SK-N-MC (cell line): Measurements from ENCODE around the gene TNS2.

ENCODE experiments used
- DNase-seq: peaks from one replicate; pipeline ENCODE4 v3.0.0-alpha.2; 2011; ENCODE audit warnings: low read depth, low spot score
- H3K27ac ChIP-seq: fragments of 200-600 bp; sonication (generic); 2 replicates; pipeline ENCODE4 v1.5.1; 2016; ENCODE audit warnings: mixed run types
- H3K36me3 ChIP-seq: fragments of 200-600 bp; sonication (generic); 2 replicates; pipeline ENCODE4 v1.6.1; 2017; ENCODE audit warnings: antibody characterized with exemption, low read length, mixed read lengths; ENCODE audit not compliant: insufficient read depth
- H3K4me3 ChIP-seq: fragments of 200-600 bp; sonication (generic); 2 replicates; pipeline ENCODE4 v1.5.1; 2016
- H3K9ac ChIP-seq: fragments of 200-600 bp; sonication (generic); 2 replicates; pipeline ENCODE4 v1.8.0; 2017; ENCODE audit warnings: mixed run types, mixed read lengths; ENCODE audit not compliant: insufficient read length
- H3K9me3 ChIP-seq: fragments of 200-600 bp; sonication (generic); 2 replicates; pipeline ENCODE4 v1.6.1; 2017; ENCODE audit warnings: low read depth, mild to moderate bottlenecking, antibody characterized with exemption, low read length, moderate library complexity, mixed read lengths
- EZH2 ChIP-seq: fragments of 200-600 bp; sonication (generic); IDR thresholded peaks from one replicate; pipeline ENCODE4 v1.6.1; 2017; ENCODE audit warnings: antibody characterized with exemption
- FOXP2 ChIP-seq: optimal IDR thresholded peaks from 2 replicates; pipeline ENCODE3; 2011; ENCODE audit warnings: mild to moderate bottlenecking, moderate library complexity; ENCODE audit not compliant: insufficient read depth; ENCODE audit errors: extremely low read length, control extremely low read depth
- POLR2AphosphoS5 ChIP-seq: IDR thresholded peaks from 2 replicates; pipeline ENCODE4 v1.6.1; 2012; ENCODE audit warnings: mild to moderate bottlenecking, low read depth, low read length, borderline replicate concordance

The TNS2 gene

GRCh38 chr12:53098354-53098981 lies 48.6 kb downstream of the TNS2 start:
- Histone ChIP-seq H3K9ac (no peak overlapping the region), H3K4me3 (peak overlapping the region; percentile 78), H3K36me3 (no peaks in the 10 kb centered on the region), H3K9me3 (no peaks in the 10 kb centered on the region), H3K27ac (peak overlapping the region; percentile 74)
- no peak for DNase-seq
- TF ChIP-seq FOXP2 (no peak), EZH2 (no peak), POLR2AphosphoS5 (no peak)

DNA sequence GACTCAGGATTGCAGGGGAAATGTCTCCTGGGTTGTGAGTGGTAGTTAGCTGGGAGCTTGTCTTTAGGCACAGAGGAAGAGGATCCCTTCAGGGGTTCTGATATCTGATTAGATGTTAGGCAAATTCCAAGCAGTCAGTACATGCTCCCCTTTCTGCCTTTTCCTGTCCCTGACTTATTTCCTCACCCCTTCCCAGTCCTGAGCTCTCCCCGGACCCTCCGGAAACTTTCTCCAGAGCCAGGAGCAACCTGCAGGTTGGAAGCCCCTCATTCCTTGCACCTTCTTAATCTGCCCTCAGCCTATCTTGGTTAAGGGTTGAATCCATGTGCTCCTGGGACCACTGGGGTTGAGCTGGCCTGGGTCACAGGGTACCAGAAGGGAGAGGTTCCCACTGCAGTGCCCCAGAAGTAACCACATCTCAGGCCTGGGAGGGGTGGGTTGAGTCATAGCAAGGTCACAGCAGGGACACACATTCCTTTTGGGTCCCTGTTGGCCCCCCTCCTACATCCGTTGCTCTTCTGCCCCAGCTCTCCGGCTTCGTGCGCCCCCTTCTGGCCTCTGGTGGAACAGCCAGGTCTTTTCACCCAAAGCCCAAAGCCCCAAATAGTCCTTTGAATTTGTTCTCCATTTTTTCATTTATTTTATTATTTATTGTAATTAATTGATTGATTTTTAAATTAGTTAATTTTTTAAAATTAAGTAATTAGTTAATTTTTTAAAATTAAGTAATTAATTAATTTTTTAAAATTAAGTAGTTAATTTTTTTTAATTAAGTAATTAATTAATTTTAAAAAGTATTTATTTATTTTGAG lies 49.4 kb downstream of the TNS2 start:
- H3K9me3 ChIP-seq: no peaks in the 10 kb centered on the region
- H3K4me3 ChIP-seq: peak overlapping the region; percentile 78
- H3K27ac ChIP-seq: peak overlapping the region; percentile 74
- TF ChIP-seq EZH2 (no peak), FOXP2 (no peak), POLR2AphosphoS5 (no peak)
- H3K36me3 ChIP-seq: no peaks in the 10 kb centered on the region
- no peak overlapping the region for H3K9ac ChIP-seq
- DNase-seq: no peak

DNA sequence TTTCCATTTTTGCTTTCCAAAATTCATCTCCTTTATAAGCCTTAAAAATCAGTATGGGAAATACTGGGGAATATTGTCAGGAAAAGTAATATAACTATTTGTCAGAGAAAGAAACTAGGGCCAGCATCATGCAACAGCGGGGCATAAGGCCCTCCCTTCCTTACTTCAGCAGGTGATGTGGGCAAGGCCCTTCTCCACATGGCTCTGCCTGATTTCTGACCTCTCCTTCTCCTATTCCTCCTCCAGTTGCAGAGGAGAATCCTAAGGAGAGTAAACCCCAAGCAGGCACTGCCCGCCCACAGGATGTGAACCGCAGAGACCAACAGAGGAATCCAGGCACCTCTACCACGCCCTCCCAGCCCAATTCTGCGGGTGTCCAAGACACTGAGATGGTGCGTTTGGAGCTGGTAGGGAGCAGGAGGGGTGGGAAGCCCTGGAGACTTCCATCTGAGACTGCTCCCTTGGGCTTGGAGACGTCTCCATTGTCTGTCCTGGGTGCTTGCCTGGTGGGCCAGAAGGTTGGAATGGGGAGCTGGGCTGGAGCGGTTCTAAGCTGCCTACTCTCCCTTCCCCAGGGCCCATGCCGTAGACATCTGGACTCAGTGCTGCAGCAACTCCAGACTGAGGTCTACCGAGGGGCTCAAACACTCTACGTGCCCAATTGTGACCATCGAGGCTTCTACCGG lies 50.7 kb downstream of the TNS2 start:
- Histone ChIP-seq H3K9ac (no peak overlapping the region), H3K36me3 (no peaks in the 10 kb centered on the region), H3K4me3 (no peak overlapping the region), H3K9me3 (no peaks in the 10 kb centered on the region), H3K27ac (no peak overlapping the region)
- TF ChIP-seq FOXP2: no peak
- TF ChIP-seq POLR2AphosphoS5: no peak
- TF ChIP-seq EZH2: no peak
- no peak for DNase-seq

DNA sequence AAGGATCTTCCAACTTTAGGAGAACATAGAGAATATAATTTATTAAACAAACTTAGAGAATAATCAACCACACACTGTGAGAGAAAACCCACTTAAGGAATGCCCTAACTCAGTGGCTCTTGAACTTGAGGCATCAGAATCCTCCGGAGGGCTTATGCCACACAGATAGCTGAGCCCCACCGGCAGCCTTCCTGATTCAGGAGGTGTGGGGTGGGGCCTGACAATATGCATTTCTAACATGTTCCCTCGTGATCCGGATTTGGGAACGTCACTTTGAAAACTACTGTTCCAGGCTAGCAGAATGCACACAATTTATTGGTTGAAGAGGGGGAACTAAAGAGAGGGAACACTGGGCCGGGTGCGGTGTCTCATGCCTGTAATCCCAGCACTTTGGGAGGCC lies 51.4 kb downstream of the TNS2 start:
- Histone ChIP-seq H3K4me3 (no peak overlapping the region), H3K9me3 (no peaks in the 10 kb centered on the region), H3K9ac (no peak overlapping the region), H3K27ac (no peak overlapping the region), H3K36me3 (no peaks in the 10 kb centered on the region)
- DNase-seq: no peak
- TF ChIP-seq POLR2AphosphoS5: no peak

DNA sequence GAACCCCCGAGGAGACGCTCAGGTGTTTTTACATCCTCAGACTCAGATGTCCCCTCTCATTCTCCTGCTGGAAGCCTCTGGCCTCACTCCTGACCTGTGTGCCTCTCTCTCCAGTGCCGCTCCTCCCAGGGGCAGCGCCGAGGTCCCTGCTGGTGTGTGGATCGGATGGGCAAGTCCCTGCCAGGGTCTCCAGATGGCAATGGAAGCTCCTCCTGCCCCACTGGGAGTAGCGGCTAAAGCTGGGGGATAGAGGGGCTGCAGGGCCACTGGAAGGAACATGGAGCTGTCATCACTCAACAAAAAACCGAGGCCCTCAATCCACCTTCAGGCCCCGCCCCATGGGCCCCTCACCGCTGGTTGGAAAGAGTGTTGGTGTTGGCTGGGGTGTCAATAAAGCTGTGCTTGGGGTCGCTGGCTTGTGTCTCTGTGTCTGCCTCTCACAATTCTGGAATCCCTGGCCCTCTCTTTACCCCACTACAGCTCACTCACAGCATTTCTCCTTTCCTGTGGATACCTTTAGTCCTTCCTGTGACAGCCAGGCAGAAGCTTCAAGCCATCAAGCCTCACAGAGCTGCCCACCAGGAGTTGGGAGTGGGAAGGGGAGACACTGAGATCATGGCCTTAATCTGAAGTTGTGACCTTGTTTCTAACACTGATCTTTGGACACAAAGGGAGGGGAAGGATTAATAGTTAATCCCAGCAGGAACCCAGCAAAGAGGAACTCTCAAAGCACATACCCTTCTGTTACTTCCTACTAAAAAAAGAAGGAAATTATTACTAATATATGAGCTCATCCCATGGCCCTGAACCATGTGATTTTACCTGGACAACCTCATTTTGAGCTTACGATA lies 52.3 kb downstream of the TNS2 start:
- Histone ChIP-seq H3K9me3 (no peaks in the 10 kb centered on the region), H3K36me3 (no peaks in the 10 kb centered on the region), H3K4me3 (no peak overlapping the region), H3K9ac (no peak overlapping the region), H3K27ac (no peak overlapping the region)
- TF ChIP-seq POLR2AphosphoS5 (no peak), EZH2 (no peak), FOXP2 (no peak)
- no peak for DNase-seq

GRCh38 chr12:53102883-53103807 lies 53.3 kb downstream of the TNS2 start, which contains the start of gene SOAT2:
Gene SOAT2, plus strand, starts transcription at chr12:53103486. Its CDS starts 92 bp downstream, at chr12:53103578.
- DNase-seq: no peak
- TF ChIP-seq FOXP2: no peak
- no peak for TF ChIP-seq EZH2
- TF ChIP-seq POLR2AphosphoS5: no peak
- no peak within 1 kb of the TSS for H3K9ac ChIP-seq
- no peaks in the 10 kb centered on the region for H3K9me3 ChIP-seq
- no peak within 1 kb of the TSS for H3K4me3 ChIP-seq
- no peaks in the 10 kb centered on the region for H3K36me3 ChIP-seq
- no peak within 1 kb of the TSS for H3K27ac ChIP-seq

DNA sequence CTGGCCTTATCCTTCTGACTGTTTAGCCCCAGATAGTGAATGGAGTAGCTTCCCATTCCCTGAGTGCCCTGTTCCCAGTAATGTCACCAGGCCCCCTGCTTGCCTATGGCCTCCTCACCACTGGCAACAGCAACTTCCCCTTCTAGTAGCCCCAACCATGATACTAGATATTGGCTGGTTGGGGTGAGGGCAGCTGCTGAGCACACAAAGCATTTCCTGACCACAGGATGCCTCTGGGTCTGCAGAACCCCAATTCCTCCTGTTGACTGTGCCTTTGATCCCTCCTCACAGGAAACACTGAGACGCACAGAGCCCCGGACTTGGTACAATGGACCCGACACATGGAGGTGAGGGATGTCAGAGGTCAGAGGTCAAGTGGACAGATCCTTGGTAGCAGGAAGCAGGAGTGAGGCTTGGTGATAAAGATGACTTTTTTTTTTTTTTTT lies 54.0 kb downstream of the TNS2 start:
- no peak overlapping the region for H3K9ac ChIP-seq

More for the DNA sequence above, 54.0 kb downstream of the TNS2 start:
- no peak overlapping the region for H3K27ac ChIP-seq
- TF ChIP-seq FOXP2 (no peak), POLR2AphosphoS5 (no peak), EZH2 (no peak)
- no peaks in the 10 kb centered on the region for H3K36me3 ChIP-seq
- no peak overlapping the region for H3K4me3 ChIP-seq
- H3K9me3 ChIP-seq: no peaks in the 10 kb centered on the region
- DNase-seq: no peak
